Measurements from ENCODE around the gene DGKD.
A peak's percentile ranks its signal among the peaks of the same experiment; 100 is the strongest.

Gene DGKD

DNA sequence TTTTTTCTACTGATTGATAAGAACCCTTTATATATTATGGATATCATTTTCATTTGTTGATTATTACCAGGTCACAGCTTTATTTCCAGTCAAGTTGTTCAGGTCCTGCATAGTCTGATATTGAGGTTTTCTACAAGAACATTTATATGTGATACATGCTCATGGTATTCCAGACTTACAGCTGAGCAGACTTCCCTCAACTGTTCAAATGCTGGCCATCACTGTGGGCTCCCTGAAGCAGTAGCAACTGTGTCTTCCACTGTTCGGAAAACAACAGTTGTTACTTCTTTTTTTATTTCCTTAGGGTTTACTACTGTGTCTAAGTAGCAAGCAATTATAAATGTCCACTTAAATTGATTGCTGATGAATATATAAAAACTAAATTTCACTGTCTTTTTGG is 79.5 kb downstream of the DGKD start:
- no peak for DNase-seq

DNA sequence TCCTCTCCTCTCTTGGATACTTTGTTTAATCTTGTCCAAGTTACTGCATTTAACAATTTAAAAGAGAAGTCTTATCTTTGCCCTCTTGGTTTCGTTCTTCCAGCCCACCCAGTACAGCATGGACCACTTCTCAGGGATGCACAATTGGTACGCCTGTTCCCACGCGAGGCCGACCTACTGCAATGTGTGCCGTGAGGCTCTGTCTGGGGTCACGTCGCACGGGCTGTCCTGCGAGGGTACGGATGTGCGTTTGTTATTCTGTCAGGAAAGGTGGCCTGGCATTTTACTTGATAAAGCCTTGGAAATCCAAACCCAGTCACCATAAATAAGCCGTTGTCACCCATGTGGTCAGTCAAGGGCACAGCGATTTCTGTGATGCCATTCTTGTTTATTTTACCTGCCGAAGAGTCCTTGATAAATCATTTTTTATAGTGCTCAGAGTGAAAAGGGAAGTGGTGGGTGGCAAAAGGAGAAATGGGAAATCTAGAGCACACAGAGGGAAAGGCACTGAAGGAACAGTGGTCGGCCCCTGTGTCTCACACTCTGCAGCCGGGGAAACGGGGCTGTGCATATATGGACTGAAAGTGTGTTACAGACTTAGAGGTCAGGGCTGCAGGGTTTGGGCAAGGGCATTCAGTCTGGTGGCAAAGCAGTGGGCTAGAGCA is 80.5 kb downstream of the DGKD start:
- DNase-seq = no peak

DNA sequence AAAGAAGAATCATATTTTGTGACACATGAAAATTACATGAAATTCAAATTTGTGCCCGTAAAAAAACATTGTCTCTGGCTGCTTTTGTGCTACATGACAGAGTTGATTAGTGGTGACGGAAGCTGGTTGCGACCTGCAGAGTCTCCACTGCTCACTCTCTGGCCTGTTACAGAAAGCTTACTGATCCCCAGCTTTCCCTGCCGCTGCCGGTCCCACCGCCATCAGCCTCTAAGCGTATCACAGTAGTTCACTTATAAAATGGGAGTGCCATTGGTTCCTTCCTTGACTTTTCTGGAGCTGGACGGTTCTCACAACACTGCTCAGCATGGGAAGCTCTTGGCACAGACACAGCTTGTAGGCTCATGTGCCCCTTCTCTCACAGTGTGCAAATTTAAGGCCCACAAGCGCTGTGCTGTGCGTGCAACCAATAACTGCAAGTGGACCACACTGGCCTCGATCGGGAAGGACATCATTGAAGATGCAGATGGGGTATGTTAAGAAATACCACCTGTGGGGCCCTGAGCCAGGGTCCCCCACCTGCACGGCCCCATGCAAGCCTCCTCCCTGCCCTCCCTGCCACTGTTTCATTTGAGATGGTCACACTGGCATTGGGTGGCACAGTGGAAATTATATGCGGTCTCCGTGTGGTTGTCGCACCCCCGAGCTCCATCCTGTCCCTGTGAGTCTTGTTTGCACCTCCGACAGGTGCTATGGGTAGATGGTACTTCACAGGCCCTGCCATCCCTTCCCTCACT is 81.3 kb downstream of the DGKD start:
- DNase-seq = no peak

DNA sequence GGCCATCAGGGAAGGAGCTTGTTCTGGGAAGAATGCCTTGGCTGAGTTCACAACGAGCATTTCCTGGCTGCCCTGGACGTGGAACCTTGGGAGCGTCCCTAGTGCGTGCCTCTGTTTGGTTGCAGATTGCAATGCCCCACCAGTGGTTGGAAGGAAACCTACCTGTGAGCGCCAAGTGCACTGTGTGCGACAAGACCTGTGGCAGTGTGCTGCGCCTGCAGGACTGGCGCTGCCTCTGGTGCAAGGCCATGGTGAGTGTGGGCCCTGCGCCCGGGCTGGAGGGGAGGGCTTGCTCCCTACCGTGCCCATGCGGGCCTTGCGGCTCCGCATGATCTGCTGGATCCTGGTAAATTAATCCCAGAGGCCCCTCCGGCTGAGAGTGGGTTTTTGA is 81.9 kb downstream of the DGKD start:
- DNase-seq = peak in 1 of 2 experiments; percentile 52

DNA sequence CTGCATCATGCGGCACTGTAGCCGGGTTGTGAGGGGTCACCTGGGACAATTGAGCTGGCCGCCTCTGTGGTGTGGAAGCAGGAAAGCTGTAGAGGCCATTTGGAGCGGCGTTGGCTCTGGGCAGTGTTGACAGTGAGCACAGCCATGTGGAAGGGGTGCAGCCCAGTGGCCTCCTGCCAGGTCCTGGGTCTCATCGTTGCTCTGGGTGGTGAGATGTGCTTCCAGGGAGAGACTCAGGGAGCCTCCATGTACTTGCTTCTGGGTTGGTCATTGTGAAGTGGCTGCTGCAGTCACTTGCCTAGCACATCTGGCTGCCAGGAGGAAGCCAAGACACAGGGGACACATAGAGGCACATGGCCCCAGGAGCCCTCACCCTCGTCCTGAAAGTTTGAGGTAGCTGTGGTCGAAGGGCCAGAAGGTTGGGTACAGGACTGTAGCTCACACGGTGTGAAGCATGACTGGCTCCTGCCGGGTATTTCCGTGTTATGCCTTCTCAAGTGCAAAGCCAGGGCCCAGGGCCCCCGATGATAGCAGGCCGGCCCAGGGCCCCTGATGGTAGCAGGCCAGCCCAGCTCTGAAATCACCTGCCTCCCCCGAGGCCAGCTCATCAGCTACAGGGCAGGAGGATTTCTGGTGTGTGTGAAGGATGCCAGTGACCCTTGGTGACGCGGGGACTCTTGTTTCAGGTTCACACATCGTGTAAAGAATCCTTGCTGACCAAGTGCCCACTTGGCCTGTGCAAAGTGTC is 82.6 kb downstream of the DGKD start:
- no peak for DNase-seq

DNA sequence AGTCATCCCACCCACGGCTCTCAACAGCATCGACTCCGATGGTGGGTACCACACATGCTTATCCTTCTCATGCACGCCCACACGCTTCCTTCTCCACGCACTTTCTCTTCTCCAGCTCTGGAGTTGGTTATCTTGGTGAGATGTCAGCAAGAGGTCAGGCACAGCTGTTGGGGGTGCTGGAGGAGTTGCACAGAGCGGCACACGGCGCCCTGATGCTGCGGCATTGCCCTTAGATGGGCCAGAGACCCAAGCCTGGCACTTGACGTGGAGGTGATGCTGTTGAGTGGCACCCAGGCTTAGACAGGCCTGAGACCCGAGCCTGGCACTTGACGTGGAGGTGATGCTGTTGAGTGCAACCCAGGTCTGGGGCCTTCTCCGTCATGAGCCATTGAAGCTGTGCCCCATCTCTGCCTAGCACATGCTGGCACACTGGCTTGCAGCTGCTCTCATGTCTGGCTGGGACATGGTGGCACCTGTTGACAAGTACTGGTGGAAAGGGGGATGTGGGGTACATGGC is 83.2 kb downstream of the DGKD start:
- no peak for DNase-seq

DNA sequence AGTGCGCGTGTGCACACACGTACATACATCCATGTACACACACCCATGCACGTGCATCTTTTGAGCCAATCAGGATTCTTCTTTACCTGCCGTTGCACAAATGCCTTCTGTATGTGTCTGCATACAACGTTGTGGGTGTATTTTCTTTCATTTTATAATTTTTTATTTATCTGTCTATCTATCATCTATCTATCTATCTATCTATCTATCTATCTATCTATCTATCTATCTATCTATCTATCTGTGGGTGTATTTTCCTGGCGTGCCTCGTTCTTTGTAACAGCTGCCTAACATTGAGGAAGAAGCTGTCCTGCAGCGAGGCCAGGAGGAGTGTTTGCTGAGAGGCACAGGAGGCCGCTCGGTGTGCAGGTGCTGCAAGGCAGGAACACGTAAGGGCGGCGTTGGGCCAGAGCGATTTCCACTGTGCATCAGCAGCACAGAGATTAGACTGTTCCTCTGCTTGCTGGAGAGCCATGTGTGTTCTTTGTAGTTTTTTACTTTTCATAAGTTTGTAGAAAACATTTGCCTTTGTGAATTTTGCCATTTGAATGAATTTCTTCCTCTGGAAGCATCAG is 84.4 kb downstream of the DGKD start:
- DNase-seq = peak in 1 of 2 experiments; percentile 60

DNA sequence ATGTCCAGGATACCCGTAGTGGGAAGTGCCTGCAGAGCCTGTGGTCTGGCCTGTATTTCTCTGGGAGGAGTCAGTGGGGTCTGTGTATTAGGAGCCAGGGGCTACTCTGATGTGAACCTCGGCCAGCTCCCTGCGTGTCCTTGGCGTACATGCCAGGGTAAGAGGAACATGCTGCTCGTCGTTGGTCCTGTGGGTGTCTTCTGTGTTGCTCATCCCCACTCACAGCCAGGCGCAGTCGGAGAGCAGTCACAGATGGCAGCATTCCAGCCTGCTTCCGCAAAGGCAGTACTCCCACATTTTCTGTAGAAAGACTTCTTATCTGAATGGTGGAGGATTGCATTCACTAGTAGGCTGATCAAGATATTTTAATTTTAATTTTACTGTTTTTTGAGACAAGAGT is 84.9 kb downstream of the DGKD start:
- DNase-seq = peak in 1 of 2 experiments; percentile 67

DNA sequence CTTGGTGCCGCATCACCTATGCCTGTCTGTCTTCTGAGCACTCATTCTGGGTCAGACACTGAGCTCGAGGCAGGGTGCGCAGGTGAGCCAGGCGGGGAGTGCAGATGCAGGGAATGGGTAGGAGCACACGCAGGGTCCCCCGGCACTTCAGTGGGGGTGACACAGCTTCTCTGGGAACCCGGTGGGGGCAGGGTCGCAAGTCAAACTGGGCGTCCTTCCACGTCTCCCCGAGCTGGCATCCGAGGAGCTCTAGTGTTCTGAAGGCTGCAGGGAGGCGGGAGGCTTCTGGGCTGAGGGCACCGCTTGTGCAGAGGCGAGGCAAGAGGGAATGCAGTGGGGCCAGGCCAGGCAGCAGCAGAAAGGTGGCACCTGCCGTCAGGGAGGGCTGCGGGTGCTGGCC is 86.0 kb downstream of the DGKD start:
- DNase-seq = no peak

DNA sequence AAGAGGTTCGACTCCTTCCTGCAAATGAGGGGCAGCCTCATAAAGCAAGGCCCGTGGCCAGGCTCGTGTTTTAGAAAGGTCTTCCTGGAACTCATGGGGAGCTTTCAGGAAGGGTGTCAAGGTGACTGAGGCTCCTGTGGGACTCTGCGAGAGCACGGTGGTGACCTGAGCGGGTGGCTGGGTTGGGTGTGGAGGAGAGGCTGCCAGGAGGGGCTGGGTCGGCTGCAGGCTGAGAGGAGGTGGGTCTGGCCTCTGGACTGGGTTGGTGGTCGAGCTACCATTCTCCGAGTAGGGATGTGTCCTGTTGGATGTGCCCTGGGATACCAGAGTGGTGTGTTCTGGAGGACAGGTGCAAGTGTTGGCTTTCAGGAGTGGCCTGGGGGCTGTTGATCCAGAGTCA is 86.4 kb downstream of the DGKD start:
- no peak for DNase-seq

DNA sequence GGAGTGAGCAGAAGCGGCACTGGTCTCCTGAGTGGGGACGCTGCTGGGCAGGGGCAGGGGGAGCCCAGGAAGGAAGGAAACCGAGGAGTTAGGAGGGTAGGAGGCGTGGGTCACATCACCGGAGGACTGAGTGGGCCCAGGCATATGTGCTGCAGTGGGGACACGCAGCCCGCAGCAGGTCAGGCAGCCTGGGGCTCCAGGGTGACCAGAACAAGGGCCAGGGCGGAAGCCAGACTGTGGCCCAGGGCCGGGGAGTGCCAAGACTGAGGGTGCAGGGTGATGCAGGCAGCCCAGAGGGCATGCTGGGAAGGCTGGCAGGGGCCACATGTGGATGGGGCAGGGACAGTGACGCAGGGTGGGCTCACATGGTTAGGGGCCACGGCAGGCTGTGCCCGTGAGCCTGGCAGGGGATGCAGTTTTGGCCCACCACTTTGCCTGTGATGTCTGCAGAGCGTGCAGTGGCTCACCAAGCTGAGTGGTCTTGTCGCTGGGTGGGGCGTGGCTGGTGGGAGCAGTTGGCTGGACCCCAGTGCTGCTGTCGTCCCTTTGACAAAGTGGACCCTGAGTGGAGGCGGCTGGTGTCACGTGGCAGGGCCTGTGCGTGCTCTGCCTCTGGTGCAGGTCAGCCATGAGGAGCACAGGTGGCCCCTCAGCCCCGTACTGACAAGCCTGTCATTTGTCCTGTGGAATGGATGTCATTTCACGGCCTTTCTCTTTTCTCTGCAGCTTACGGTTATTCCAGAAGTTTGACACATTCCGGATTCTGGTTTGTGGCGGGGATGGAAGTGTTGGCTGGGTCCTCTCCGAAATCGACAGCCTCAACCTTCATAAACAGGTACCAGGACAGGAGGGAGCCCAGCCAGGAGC is 87.1 kb downstream of the DGKD start:
- no peak for DNase-seq

DNA sequence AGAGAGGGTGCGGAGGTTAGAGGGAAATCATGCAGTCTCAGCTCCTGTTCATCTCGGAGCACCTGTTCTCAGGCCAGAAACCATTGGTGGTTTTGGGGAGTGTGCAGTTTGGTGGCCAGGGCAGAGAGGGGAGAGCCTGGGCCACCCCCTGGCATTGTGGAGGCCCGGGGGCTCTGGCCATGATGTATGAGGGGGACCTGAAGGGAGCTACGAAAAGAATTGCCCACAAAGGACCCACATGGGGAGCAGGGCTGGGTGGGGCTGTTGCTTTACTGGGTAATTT is 87.7 kb downstream of the DGKD start:
- no peak for DNase-seq

DNA sequence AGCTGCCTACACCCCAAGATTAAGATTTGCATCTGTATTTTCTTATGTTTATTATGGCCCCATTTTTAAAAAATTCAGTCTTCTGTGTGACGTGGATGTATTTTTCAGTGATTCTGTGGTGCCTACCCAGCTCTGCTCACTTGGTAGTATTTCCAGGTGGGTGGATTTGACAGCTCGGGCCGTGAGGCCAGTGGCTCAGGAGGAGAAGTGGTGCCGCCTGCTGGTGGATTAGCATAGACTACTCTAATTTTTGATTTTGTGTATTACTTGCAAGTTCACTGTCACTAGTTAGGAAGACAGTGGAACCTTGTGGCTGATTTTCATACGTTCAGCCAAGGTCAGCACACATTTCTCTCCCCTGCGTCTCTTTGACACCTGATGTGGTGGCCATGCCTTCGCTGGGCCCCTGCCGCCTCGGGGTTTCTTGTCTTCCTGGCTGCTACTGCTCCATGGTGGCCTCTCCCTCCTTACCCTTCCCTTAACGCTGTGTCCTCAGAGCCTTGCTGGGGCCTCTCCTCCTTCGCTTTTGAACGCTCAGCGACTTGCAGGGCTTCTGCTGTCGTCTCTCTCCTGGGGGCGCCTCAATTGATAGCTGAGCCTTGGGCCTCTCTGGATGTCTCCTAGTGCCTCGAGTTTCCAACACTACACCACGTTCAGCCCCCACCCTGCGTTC is 89.4 kb downstream of the DGKD start:
- DNase-seq = peak in 1 of 2 experiments; percentile 74

DNA sequence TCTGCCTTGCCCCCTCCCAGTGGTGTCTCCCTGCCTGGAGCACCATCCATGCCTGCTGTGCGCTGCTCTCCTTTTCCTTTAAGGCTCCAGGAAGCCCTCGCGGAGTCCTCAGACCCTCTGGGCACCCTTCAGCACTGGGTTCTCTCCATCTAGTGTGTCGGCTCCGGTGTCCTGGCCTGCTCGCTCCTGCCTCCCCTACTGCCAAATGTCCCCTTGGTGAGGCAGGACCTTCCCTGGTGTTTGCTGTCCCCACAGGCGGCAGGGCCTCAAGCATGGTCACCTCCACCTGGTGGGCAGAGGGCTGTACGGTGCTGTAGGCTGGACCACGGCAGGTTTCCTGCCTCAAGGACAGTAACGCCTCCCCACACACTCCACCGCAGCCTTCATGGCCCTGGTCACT is 90.2 kb downstream of the DGKD start:
- DNase-seq = no peak

DNA sequence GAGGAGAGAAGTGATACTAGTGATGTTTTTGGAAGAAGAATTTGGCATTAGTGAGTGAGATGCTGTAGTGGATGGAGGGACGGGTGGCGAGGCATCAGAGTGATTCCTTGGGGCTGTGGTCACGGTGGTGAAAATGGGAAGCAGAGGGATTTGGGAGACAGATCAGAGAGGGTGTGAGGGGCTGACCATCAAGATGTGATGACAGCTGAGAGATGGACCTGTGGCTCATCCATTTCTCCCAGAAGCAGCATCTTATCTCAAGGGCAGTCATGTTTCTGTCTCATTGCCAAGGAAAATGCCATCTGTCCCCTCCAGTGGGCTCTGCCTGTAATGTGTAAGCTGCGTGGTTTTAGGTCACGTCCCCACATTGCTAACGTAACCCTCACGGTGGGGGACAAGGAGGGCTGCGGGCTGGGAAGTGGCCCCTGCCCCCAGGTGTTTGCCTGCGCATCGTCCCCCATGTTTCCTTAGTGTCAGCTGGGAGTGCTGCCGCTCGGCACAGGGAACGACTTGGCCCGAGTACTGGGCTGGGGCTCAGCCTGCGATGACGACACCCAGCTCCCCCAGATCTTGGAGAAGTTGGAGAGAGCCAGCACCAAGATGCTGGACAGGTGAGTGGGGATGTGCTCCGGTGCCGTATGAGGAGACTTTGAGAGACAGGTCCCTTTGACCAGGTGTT is 91.0 kb downstream of the DGKD start:
- no peak for DNase-seq

DNA sequence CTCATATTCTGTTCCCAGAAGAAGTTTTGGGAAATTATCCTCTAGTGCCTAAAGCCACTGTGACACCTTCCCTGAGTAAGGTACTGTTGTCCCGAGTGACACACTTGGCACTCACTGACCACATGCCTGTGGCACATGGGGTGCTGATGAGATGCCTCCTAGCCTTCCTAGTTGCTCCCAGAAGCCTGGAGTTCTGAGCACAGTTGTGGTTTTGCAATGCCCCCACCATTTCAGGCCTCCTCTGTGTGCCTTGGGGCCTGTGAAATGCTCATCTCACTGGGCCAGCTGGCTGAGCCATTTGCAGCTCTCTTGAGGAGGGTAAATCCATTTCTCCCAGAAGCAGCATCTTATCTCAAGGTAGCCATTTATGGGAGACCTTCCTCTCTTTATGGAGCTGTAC is 91.8 kb downstream of the DGKD start:
- DNase-seq = no peak

DNA sequence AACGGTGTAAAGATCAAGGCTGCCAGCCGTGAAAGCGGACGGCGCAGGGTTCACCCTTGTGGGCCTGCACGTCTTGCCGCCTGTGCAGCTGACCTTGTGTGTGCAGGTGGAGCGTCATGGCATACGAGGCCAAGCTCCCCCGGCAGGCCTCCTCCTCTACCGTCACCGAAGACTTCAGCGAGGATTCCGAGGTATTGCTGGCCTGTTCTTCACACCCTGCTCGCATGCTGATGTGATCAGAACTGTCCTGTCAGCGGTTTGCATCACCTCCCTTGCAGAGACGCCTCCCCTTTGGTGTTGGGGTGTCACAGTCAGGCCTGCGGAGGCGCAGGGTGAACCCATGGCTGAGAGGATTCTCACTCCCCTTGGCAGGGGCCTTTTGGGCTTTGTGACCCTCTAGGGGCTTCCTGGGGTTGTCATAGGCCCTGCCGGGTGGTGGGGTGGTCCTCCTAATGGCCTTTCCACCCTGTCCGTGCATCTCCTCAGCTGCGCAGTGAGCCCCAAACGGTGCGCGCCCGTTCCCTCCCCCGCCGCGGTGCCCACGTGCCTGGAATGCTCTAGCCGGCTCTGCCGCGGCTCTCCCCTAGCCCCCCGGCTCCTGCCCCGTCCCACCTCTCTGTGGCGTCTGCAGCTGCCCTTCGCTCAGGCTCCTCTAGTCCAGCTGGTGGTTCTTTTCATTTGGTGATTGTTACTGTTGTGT is 92.5 kb downstream of the DGKD start:
- DNase-seq = no peak

DNA sequence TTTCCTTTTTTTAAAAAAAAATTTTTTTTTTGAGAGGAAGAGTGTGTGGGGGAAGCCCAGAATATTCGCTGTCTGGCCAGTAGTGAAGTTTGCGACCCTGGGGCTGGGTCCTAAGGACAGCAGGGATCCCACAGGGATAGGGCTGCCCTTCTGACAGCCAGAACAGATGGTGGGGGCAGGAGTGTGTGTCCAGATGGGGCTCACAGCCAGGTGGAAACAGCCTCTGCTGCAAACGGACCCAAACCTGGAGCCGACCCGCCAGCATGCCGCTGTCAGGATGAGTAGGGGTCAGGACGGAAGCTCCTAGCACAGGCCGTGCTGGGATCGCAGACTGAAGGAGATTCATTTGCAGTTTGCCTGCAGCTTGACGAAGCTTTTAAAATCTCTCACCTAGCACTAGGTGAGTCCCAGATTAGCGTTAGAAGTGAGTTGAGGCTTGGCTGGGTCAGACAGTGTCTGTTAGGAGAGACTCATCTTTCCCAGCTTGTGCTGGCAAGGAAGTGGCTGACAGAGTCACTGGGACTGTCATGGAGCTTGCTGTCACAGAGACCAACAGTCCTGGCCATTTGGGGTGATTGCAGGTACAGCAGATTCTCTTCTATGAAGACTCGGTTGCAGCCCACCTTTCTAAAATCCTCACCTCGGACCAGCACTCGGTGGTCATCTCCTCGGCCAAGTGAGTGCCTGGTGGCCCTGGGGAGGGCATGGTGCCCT is 93.4 kb downstream of the DGKD start:
- DNase-seq = no peak

DNA sequence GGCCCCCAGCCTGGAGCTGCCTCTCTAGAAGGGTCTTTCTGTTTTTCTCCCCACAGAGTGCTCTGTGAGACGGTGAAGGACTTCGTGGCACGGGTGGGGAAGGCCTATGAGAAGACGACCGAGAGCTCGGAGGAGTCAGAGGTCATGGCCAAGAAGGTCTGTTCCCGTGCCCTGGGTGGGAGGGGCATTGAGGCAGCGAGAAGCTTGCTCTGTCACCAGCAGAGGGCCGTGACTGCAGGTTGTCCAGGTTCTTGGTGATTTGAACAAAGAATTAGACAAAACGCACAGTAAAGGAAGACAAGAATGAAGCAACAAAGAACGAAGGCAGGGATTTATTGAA is 93.9 kb downstream of the DGKD start:
- no peak for DNase-seq

DNA sequence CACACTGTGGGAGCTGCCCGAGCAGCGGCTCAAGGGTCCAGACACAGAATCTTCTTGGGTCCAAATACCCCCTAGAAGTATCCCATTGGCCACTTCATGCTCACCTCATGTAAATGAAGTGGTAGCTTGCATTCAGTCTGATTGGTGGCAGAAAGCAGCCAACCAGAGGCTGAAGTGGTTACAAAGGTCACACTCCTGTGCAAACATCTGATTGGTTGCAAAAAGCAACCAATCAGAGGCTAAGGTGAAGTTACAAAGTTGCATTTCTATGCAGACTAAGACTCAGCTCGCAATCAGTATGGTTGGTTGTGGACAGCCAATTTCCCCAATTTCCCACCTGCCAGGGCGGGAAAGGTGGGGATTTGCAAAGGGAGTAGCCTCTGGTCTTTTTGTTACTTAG is 94.3 kb downstream of the DGKD start:
- no peak for DNase-seq

All from cerebellar nuclear complex (tissue), 1 donor.